ENCODE data around the gene CHST11.

The CHST11 gene

GRCh38 chr12:104433061-104433460 is 23.7 kb upstream of the CHST11 start:
- no peak for DNase-seq (ENCODE audit: low spot score)

- no peak for DNase-seq (ENCODE audit: low spot score)
Measured at GRCh38 chr12:104434129-104434528, 22.6 kb upstream of the CHST11 start.

- no peak for DNase-seq (ENCODE audit: low spot score)
Measured at GRCh38 chr12:104435175-104435574, 21.6 kb upstream of the CHST11 start.

- DNase-seq (ENCODE audit: low spot score): no peak
Measured at GRCh38 chr12:104435765-104436164, 21.0 kb upstream of the CHST11 start.

- no peak for DNase-seq (ENCODE audit: low spot score)
Measured at GRCh38 chr12:104436790-104437189, 20.0 kb upstream of the CHST11 start.

- DNase-seq (ENCODE audit: low spot score): no peak
Measured at GRCh38 chr12:104438134-104438533, 18.6 kb upstream of the CHST11 start.

- no peak for DNase-seq (ENCODE audit: low spot score)
Measured at GRCh38 chr12:104439137-104439536, 17.6 kb upstream of the CHST11 start.

GRCh38 chr12:104443008-104443407 is 13.7 kb upstream of the CHST11 start:
- DNase-seq (ENCODE audit: low spot score): no peak

GRCh38 chr12:104446646-104447421 is 9.9 kb upstream of the CHST11 start:
- DNase-seq (ENCODE audit: low spot score): no peak

GRCh38 chr12:104448031-104448430 is 8.7 kb upstream of the CHST11 start:
- DNase-seq (ENCODE audit: low spot score): no peak

- peak; percentile 49 for DNase-seq (ENCODE audit: low spot score)
Measured at GRCh38 chr12:104448451-104448850, 8.3 kb upstream of the CHST11 start.

GRCh38 chr12:104450700-104451099 is 6.0 kb upstream of the CHST11 start:
- DNase-seq (ENCODE audit: low spot score): no peak

- no peak for DNase-seq (ENCODE audit: low spot score)
Measured at GRCh38 chr12:104452087-104452486, 4.7 kb upstream of the CHST11 start.

GRCh38 chr12:104453133-104453532 is 3.6 kb upstream of the CHST11 start:
- DNase-seq (ENCODE audit: low spot score): no peak

- DNase-seq (ENCODE audit: low spot score): no peak
Measured at GRCh38 chr12:104454997-104455396, 1.8 kb upstream of the CHST11 start.

GRCh38 chr12:104455578-104456416 is 951 bp upstream of the CHST11 start:
- DNase-seq (ENCODE audit: low spot score): no peak

GRCh38 chr12:104456950-104457745 is 400 bp downstream of the CHST11 start:
- peak; percentile 81 for DNase-seq (ENCODE audit: low spot score)

GRCh38 chr12:104457746-104458693 is 1.3 kb downstream of the CHST11 start:
- peak; percentile 16 for DNase-seq (ENCODE audit: low spot score)

GRCh38 chr12:104458694-104459367 is 2.1 kb downstream of the CHST11 start:
- DNase-seq (ENCODE audit: low spot score): peak; percentile 45

- DNase-seq (ENCODE audit: low spot score): no peak
Measured at GRCh38 chr12:104459368-104459909, 2.7 kb downstream of the CHST11 start.
